Activated naive CD8-positive, alpha-beta T cell treated with anti-CD3 and anti-CD28 coated beads, Interleukin-2, amount 50 U/mL, for 24 hours (primary cell): Measurements from ENCODE around the gene RAG2.
"Not testable (repeated sequence)": the region's sequence is repeated elsewhere in the genome, so short reads cannot be mapped to it uniquely, and the experiment has no call there.

Source experiments
- ATAC-seq: fragments of 150-1000 bp; cut with Tn5 transposase; one replicate; pipeline ENCODE4 v1.10.0; 2021
- DNase-seq: peaks from one replicate; pipeline ENCODE4 v3.0.0; 2021
- H3K27ac Mint-ChIP-seq: one replicate; pipeline ENCODE4 v1.8.0; 2021; ENCODE audit warnings: mild to moderate bottlenecking, mixed read lengths
- H3K27me3 Mint-ChIP-seq: one replicate; pipeline ENCODE4 v1.8.0; 2021; ENCODE audit warnings: mixed read lengths
- H3K36me3 Mint-ChIP-seq: one replicate; pipeline ENCODE4 v1.8.0; 2021; ENCODE audit warnings: low read depth, mixed read lengths
- H3K4me1 Mint-ChIP-seq: one replicate; pipeline ENCODE4 v1.8.0; 2021; ENCODE audit warnings: mixed read lengths
- H3K4me3 Mint-ChIP-seq: one replicate; pipeline ENCODE4 v1.8.0; 2021; ENCODE audit warnings: mild to moderate bottlenecking, moderate library complexity, mixed read lengths
- H3K9me3 Mint-ChIP-seq: one replicate; pipeline ENCODE4 v1.8.0; 2021; ENCODE audit warnings: mixed read lengths

The RAG2 gene

DNA sequence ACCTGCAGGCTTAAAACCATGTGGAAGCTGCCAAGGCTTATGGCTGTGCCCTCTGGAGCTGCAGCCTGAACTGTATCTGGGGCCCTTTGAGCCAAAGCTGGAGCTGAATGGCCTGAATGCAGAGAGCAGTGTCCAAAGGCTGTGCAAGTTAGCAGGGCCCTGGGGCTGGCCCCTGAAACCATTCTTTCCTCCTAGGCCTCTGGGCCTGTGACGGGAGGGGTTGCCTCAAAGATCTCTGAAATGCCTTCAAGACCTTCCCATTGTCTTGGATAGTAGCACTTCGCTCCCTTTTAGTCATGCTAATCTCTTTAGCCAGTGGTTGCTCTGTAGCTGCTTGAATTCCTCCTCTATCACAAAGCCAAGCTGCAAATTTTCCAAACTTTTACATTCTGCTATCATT lies 16.5 kb downstream of the RAG2 start:
- Mint-ChIP-seq H3K9me3 (peaks cover 8% of the 10 kb centered on the region), H3K27ac (no peak overlapping the region), H3K4me3 (no peak overlapping the region), H3K36me3 (no peaks in the 10 kb centered on the region), H3K4me1 (no peaks in the 10 kb centered on the region), H3K27me3 (peaks cover 4% of the 10 kb centered on the region)
- ATAC-seq, result no peak
- DNase-seq, result no peak

- no peak for DNase-seq
- no peak overlapping the region for H3K27ac Mint-ChIP-seq
- ATAC-seq, result no peak
- no peaks in the 10 kb centered on the region for H3K36me3 Mint-ChIP-seq
- H3K9me3 Mint-ChIP-seq, result peaks cover 8% of the 10 kb centered on the region
- peaks cover 4% of the 10 kb centered on the region for H3K27me3 Mint-ChIP-seq
- H3K4me3 Mint-ChIP-seq, result no peak overlapping the region
- no peaks in the 10 kb centered on the region for H3K4me1 Mint-ChIP-seq
Observed at GRCh38 chr11:36578458-36578857, 19.6 kb downstream of the RAG2 start.

- H3K4me3 Mint-ChIP-seq, result no peak overlapping the region
- no peaks in the 10 kb centered on the region for H3K36me3 Mint-ChIP-seq
- H3K27ac Mint-ChIP-seq, result no peak overlapping the region
- H3K4me1 Mint-ChIP-seq, result no peaks in the 10 kb centered on the region
- peaks cover 4% of the 10 kb centered on the region for H3K27me3 Mint-ChIP-seq
- no peak for DNase-seq
- ATAC-seq, result no peak
- peaks cover 8% of the 10 kb centered on the region for H3K9me3 Mint-ChIP-seq
Observed at GRCh38 chr11:36577859-36578258, 20.2 kb downstream of the RAG2 start.

GRCh38 chr11:36577373-36577772 lies 20.7 kb downstream of the RAG2 start:
- ATAC-seq, result no peak
- Mint-ChIP-seq H3K9me3 (peaks cover 8% of the 10 kb centered on the region), H3K4me3 (no peak overlapping the region)

GRCh38 chr11:36574486-36574885 lies 23.6 kb downstream of the RAG2 start:
- Mint-ChIP-seq H3K36me3 (no peaks in the 10 kb centered on the region), H3K27me3 (peaks cover 17% of the 10 kb centered on the region), H3K27ac (no peak overlapping the region), H3K9me3 (no peaks in the 10 kb centered on the region), H3K4me3 (no peak overlapping the region), H3K4me1 (no peaks in the 10 kb centered on the region)
- no peak for ATAC-seq
- DNase-seq, result no peak

More at GRCh38 chr11:36577373-36577772, 20.7 kb downstream of the RAG2 start:
- no peak overlapping the region for H3K27ac Mint-ChIP-seq
- no peak for DNase-seq
- peaks cover 4% of the 10 kb centered on the region for H3K27me3 Mint-ChIP-seq
- H3K4me1 Mint-ChIP-seq, result no peaks in the 10 kb centered on the region
- no peaks in the 10 kb centered on the region for H3K36me3 Mint-ChIP-seq

DNA sequence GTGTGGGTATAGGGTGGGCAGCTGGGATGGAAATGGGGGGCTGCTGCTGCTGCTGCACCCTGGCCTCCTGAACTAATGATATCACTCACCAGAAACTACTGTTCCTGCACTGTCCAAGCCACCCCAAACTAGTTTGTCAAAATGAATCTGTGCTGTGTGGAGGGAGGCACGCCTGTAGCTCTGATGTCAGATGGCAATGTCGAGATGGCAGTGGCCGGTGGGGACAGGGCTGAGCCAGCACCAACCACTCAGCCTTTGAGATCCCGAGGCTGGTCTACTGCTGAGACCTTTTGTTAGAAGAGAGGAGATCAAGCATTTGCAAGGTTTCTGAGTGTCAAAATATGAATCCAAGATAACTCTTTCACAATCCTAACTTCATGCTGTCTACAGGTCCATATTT lies 28.9 kb downstream of the RAG2 start:
- ATAC-seq, result no peak
- Mint-ChIP-seq H3K4me3 (no peak overlapping the region), H3K27me3 (peaks cover 46% of the 10 kb centered on the region), H3K9me3 (no peaks in the 10 kb centered on the region), H3K36me3 (no peaks in the 10 kb centered on the region), H3K4me1 (peaks cover 4% of the 10 kb centered on the region), H3K27ac (no peak overlapping the region)
- DNase-seq, result no peak

- no peaks in the 10 kb centered on the region for H3K36me3 Mint-ChIP-seq
- DNase-seq (no peak), ATAC-seq (no peak)
- no peak within 1 kb of the TSS for H3K4me3 Mint-ChIP-seq
- H3K27me3 Mint-ChIP-seq, result peaks cover 47% of the 10 kb centered on the region
- no peak within 1 kb of the TSS for H3K27ac Mint-ChIP-seq
- H3K4me1 Mint-ChIP-seq, result peaks cover 4% of the 10 kb centered on the region
- H3K9me3 Mint-ChIP-seq, result no peaks in the 10 kb centered on the region
Observed at GRCh38 chr11:36567694-36568093, 30.3 kb downstream of the RAG2 start, which contains the start of gene RAG1. Gene RAG1, plus strand, starts transcription at chr11:36568007. Its CDS starts 5,298 bp downstream, at chr11:36573305.

- no peaks in the 10 kb centered on the region for H3K36me3 Mint-ChIP-seq
Observed at GRCh38 chr11:36566407-36567053, 31.5 kb downstream of the RAG2 start.

GRCh38 chr11:36565031-36565610 lies 32.9 kb downstream of the RAG2 start:
- H3K27ac Mint-ChIP-seq, result no peak overlapping the region

More at GRCh38 chr11:36566407-36567053, 31.5 kb downstream of the RAG2 start:
- Mint-ChIP-seq H3K27ac (no peak overlapping the region), H3K4me3 (no peak overlapping the region), H3K4me1 (peaks cover 4% of the 10 kb centered on the region), H3K9me3 (no peaks in the 10 kb centered on the region), H3K27me3 (peaks cover 39% of the 10 kb centered on the region)
- ATAC-seq (no peak), DNase-seq (no peak)

DNA sequence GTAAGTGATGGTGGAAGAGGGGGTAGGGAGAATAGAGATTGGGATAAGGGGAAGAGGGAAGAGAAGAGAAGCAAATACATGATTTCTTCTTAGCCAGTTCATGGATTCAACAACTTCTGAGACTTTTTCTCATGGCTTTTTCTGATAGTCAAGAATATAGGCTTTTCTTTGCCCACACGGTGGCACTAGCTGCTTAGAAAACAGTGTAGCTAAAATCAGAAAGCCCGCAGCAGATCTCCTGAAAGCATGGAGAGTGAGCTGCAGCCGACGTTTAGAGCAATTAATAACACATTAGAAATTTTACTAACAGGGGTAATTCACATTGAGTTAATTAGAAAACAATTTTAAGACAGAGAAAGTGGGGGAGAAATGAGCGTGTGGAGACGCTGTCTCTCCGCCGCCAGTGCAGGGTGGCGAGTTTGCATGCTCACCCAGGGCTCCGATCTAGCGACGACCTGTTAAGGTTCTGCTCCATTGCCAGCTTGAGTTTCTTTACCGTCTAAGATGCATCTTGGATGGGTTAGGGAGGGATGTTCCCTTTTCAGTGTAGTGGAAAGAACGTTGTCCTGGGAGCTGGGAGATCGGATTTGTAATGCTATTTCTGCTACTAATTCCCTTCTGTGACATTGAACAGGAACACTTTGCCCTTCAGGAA lies 33.5 kb downstream of the RAG2 start:
- peak; percentile 66 for ATAC-seq
- DNase-seq, result peak; percentile 42
- H3K9me3 Mint-ChIP-seq, result no peaks in the 10 kb centered on the region
- peaks cover 4% of the 10 kb centered on the region for H3K4me1 Mint-ChIP-seq
- H3K4me3 Mint-ChIP-seq, result peak overlapping the region; percentile 50
- peaks cover 30% of the 10 kb centered on the region for H3K27me3 Mint-ChIP-seq
- no peaks in the 10 kb centered on the region for H3K36me3 Mint-ChIP-seq
- no peak overlapping the region for H3K27ac Mint-ChIP-seq

More at GRCh38 chr11:36565031-36565610, 32.9 kb downstream of the RAG2 start:
- peaks cover 4% of the 10 kb centered on the region for H3K4me1 Mint-ChIP-seq
- H3K27me3 Mint-ChIP-seq, result peaks cover 30% of the 10 kb centered on the region
- DNase-seq, result no peak
- ATAC-seq, result no peak
- no peaks in the 10 kb centered on the region for H3K9me3 Mint-ChIP-seq
- no peaks in the 10 kb centered on the region for H3K36me3 Mint-ChIP-seq
- H3K4me3 Mint-ChIP-seq, result no peak overlapping the region

- DNase-seq (no peak), ATAC-seq (peak; percentile 59)
- Mint-ChIP-seq H3K27ac (peak overlapping the region; percentile 60), H3K36me3 (no peaks in the 10 kb centered on the region), H3K4me1 (peaks cover 19% of the 10 kb centered on the region), H3K27me3 (no peaks in the 10 kb centered on the region), H3K4me3 (peak overlapping the region; percentile 64), H3K9me3 (no peaks in the 10 kb centered on the region)
Observed at GRCh38 chr11:36558571-36559413, 39.2 kb downstream of the RAG2 start.

DNA sequence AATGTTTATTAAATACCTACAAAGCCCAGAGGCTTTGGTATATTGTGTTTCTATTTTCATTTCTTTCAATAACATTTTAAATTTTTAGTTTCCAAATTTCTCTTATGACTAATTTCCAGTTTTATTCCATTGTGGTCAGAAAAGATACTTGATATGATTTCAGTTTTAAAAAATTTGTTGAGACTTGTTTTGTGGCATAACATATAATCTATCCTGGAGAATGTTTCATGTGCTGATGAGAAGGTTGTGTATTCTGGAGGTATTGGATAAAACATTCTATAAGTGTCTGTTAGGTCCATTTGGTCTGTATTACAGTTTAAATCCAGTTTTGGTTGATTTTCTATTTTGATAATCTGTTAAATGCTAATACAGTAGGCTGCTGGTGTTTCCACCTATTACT lies 40.0 kb downstream of the RAG2 start:
- no peak for ATAC-seq
- Mint-ChIP-seq H3K27ac (peak overlapping the region; percentile 60), H3K4me3 (peak overlapping the region; percentile 64)

DNA sequence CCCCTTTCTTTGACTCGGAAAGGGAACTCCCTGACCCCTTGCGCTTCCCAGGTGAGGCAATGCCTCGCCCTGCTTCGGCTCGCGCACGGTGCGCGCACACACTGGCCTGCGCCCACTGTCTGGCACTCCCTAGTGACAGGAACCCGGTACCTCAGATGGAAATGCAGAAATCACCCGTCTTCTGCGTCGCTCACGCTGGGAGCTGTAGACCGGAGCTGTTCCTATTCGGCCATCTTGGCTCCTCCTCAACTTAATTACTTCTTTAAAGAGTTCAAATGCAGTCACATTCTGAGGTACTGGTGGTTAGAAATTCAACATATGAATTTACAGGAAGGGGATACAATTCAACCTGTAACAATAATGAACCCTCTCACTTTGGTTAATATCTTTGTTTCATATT lies 40.6 kb downstream of the RAG2 start:
- H3K27ac Mint-ChIP-seq, ATAC-seq, DNase-seq, H3K36me3 Mint-ChIP-seq, H3K27me3 Mint-ChIP-seq, H3K4me3 Mint-ChIP-seq, H3K9me3 Mint-ChIP-seq: not testable (repeated sequence)
- peaks cover 19% of the 10 kb centered on the region for H3K4me1 Mint-ChIP-seq

More for the DNA sequence above, 40.0 kb downstream of the RAG2 start:
- peaks cover 19% of the 10 kb centered on the region for H3K4me1 Mint-ChIP-seq
- DNase-seq, result no peak
- H3K36me3 Mint-ChIP-seq, result no peaks in the 10 kb centered on the region
- no peaks in the 10 kb centered on the region for H3K27me3 Mint-ChIP-seq
- H3K9me3 Mint-ChIP-seq, result no peaks in the 10 kb centered on the region

DNA sequence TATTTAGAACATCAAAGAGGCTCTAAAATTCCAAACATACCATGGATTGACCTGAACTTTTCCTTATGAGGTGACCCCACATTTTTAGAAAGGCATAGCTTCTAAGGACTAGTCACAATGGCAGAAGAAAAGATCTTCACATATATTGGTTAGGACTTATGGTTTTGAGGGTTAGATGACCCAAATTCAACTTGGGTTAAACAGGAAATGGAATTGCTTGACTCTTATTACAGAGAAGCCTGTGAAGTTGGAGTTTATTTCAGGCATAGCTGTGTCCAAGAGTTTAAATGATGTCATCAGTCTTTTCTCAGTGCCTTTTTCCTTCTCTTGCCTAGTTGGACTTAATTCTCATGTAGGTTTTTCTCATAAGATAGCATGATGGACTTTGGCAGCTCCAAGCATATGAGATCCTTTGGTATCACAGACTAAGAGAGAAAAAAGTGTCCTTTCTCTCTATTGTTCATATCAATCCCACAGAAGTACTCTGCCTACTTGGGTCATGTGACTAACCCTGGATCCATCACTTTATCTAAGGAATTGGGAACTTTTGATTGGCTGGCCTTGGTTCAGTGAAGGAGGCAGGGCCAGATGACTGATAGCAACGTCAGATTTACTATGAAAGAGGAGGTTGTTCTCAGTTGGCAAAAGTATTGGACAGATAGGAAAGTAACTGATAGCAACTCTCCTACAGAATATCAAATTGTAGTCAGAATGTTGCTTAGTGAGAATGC lies 47.5 kb downstream of the RAG2 start:
- DNase-seq, result no peak
- no peak overlapping the region for H3K4me3 Mint-ChIP-seq
- no peak overlapping the region for H3K27ac Mint-ChIP-seq
- peaks cover 1% of the 10 kb centered on the region for H3K4me1 Mint-ChIP-seq
- no peaks in the 10 kb centered on the region for H3K36me3 Mint-ChIP-seq
- H3K27me3 Mint-ChIP-seq, result peaks cover 5% of the 10 kb centered on the region
- no peak for ATAC-seq
- H3K9me3 Mint-ChIP-seq, result no peaks in the 10 kb centered on the region
